Measurements from ENCODE around the gene TEX13B. TPM values are rescaled to one million over a fixed set of nuclear protein-coding genes. Genes with fewer than 3 reads are reported as not detected.

Gene TEX13B
- total RNA-seq (2022; extraction: Qiagen RNA extraction; ENCODE audit: low read depth): not detected in 5 replicates

GRCh38 chrX:107982356-107982755, at the start of gene TEX13B:
Gene TEX13B, minus strand, starts transcription at chrX:107982370. Its CDS starts 243 bp downstream, at chrX:107982127.

Other genes starting within 250 kb of the TEX13B start
- 119 to 150 TPM (median 136 TPM) in 5 replicates for gene TSC22D3, start 206.6 kb downstream of the TEX13B start, total RNA-seq (2022; extraction: Qiagen RNA extraction; ENCODE audit: low read depth)
- gene NCBP2L, start 204.6 kb downstream of the TEX13B start, total RNA-seq (2022; extraction: Qiagen RNA extraction; ENCODE audit: low read depth): not detected in 5 replicates
- gene MID2, start 156.5 kb downstream of the TEX13B start, total RNA-seq (2022; extraction: Qiagen RNA extraction; ENCODE audit: low read depth): 7.2 to 9.8 TPM (median 8.4 TPM) in 5 replicates
- gene VSIG1, start 62.7 kb upstream of the TEX13B start, total RNA-seq (2022; extraction: Qiagen RNA extraction; ENCODE audit: low read depth): 0.17 to 1.0 TPM (median 0.26 TPM) in 5 replicates
- gene PSMD10, start 109.2 kb upstream of the TEX13B start, total RNA-seq (2022; extraction: Qiagen RNA extraction; ENCODE audit: low read depth): 69.2 to 82.4 TPM (median 76.0 TPM) in 5 replicates
- gene ATG4A, start 109.4 kb upstream of the TEX13B start, total RNA-seq (2022; extraction: Qiagen RNA extraction; ENCODE audit: low read depth): 7.5 to 9.0 TPM (median 8.2 TPM) in 5 replicates